ENCODE data around the gene ADARB1. TPM values are rescaled to one million over a fixed set of nuclear protein-coding genes. Genes with fewer than 3 reads are reported as not detected.
A peak's percentile ranks its signal among the peaks of the same experiment; 100 is the strongest.

The ADARB1 gene
- total and polyA plus RNA-seq, 2 experiments from 2014 or later = 9.4 to 14.0 TPM

GRCh38 chr21:45078877-45079281, 4.5 kb downstream of the ADARB1 start:
- Histone ChIP-seq H3K4me3 (no peak overlapping the region), H3K27me3 (peaks cover 14% of the 10 kb centered on the region), H3K36me3 (no peaks in the 10 kb centered on the region), H3K9me3 (ENCODE audit: low read depth) (no peaks in the 10 kb centered on the region), H3K4me1 (ENCODE audit: low read depth) (no peaks in the 10 kb centered on the region), H3K27ac (no peak overlapping the region)
- peak in 1 of 2 donors; percentile 93 for DNase-seq (ENCODE audit: low read depth in 1 of 2, low spot score in 1 of 2)
- no peak for TF ChIP-seq CTCF (IDR thresholded peaks at IDR 0.05; ENCODE audit: low read depth, low read length)

GRCh38 chr21:45079351-45079750, 5.0 kb downstream of the ADARB1 start:
- DNase-seq (ENCODE audit: low read depth in 1 of 2, low spot score in 1 of 2) = peak in 1 of 2 donors; percentile 47
- Histone ChIP-seq H3K36me3 (no peaks in the 10 kb centered on the region), H3K4me3 (no peak overlapping the region), H3K9me3 (ENCODE audit: low read depth) (no peaks in the 10 kb centered on the region), H3K27me3 (peaks cover 14% of the 10 kb centered on the region), H3K4me1 (ENCODE audit: low read depth) (no peaks in the 10 kb centered on the region), H3K27ac (no peak overlapping the region)
- no peak for TF ChIP-seq CTCF (IDR thresholded peaks at IDR 0.05; ENCODE audit: low read depth, low read length)

GRCh38 chr21:45080232-45080631, 5.9 kb downstream of the ADARB1 start:
- Histone ChIP-seq H3K4me3 (no peak overlapping the region), H3K36me3 (no peaks in the 10 kb centered on the region), H3K4me1 (ENCODE audit: low read depth) (no peaks in the 10 kb centered on the region), H3K27me3 (peaks cover 14% of the 10 kb centered on the region), H3K9me3 (ENCODE audit: low read depth) (no peaks in the 10 kb centered on the region), H3K27ac (no peak overlapping the region)
- DNase-seq (ENCODE audit: low read depth in 1 of 2, low spot score in 1 of 2) = no peak
- no peak for TF ChIP-seq CTCF (IDR thresholded peaks at IDR 0.05; ENCODE audit: low read depth, low read length)

- H3K9me3 ChIP-seq (ENCODE audit: low read depth) = no peaks in the 10 kb centered on the region
- no peaks in the 10 kb centered on the region for H3K36me3 ChIP-seq
- DNase-seq (ENCODE audit: low read depth in 1 of 2, low spot score in 1 of 2) = peak in 1 of 2 donors; percentile 72
- no peak overlapping the region for H3K27ac ChIP-seq
- H3K4me3 ChIP-seq = no peak overlapping the region
- no peak for TF ChIP-seq CTCF (IDR thresholded peaks at IDR 0.05; ENCODE audit: low read depth, low read length)
- no peaks in the 10 kb centered on the region for H3K4me1 ChIP-seq (ENCODE audit: low read depth)
- peaks cover 8% of the 10 kb centered on the region for H3K27me3 ChIP-seq
These were observed 6.4 kb downstream of the ADARB1 start for GRCh38 chr21:45080639-45081414.

- no peaks in the 10 kb centered on the region for H3K36me3 ChIP-seq
- H3K4me1 ChIP-seq (ENCODE audit: low read depth) = no peaks in the 10 kb centered on the region
- TF ChIP-seq CTCF (IDR thresholded peaks at IDR 0.05; ENCODE audit: low read depth, low read length) = no peak
- H3K27ac ChIP-seq = no peak overlapping the region
- H3K4me3 ChIP-seq = no peak overlapping the region
- peaks cover under 1% of the 10 kb centered on the region for H3K27me3 ChIP-seq
- DNase-seq (ENCODE audit: low read depth in 1 of 2, low spot score in 1 of 2) = no peak
- H3K9me3 ChIP-seq (ENCODE audit: low read depth) = no peaks in the 10 kb centered on the region
These were observed 7.3 kb downstream of the ADARB1 start for GRCh38 chr21:45081636-45082035.

Measured in cardiac muscle cell (in vitro differentiated cells and primary cell).